ENCODE data around the gene GUCY2F. TPM values are rescaled to one million over a fixed set of nuclear protein-coding genes. Genes with fewer than 3 reads are reported as not detected.

GUCY2F gene
- total and polyA plus RNA-seq, 2 donors (not counting 3 experiments of a cell fraction or from before 2014, with no cell fraction given): 0.01 TPM; not detected in 1

GRCh38 chrX:109352066-109352588 lies 129.8 kb downstream of the GUCY2F start:
- no peak overlapping the region for H3K27ac ChIP-seq (ENCODE audit: insufficient read depth, low read depth, low read length)
- H3K79me2 ChIP-seq (ENCODE audit: control insufficient read depth, insufficient read depth, low read length): no peaks in the 10 kb centered on the region
- H3K9me1 ChIP-seq (replicated peaks; ENCODE audit: control insufficient read depth, extremely low read depth, insufficient read depth, low read length): no peaks in the 10 kb centered on the region
- BruUV-seq (replicated peaks): no TSS peak
- no peak for DNase-seq (ENCODE audit: low read depth, low spot score)
- H3K4me1 ChIP-seq (ENCODE audit: control insufficient read depth, extremely low read depth, insufficient read depth, low read length): peaks cover 10% of the 10 kb centered on the region
- no peak overlapping the region for H3K4me2 ChIP-seq (ENCODE audit: insufficient read depth, low read length)
- H2AFZ ChIP-seq (ENCODE audit: low read depth, low read length): no peak overlapping the region
- no peak for FAIRE-seq
- dilution Hi-C loops (cut with MboI; ENCODE audit: extremely low pct_ligation_motif_present, low sequenced_read_pairs): no loop called here
- no peaks in the 10 kb centered on the region for H3K9me3 ChIP-seq (replicated peaks; ENCODE audit: control insufficient read depth, insufficient read depth, low read length)
- H3K27me3 ChIP-seq (ENCODE audit: control insufficient read depth in 2 of 2, insufficient read depth in 2 of 2, low read length in 2 of 2): peaks cover 0 to 5% of the 10 kb centered on the region in 2 experiments
- intact Hi-C loops (cut with micrococcal nuclease): no loop called here
- H3K4me3 ChIP-seq (replicated peaks in 1 of 3; ENCODE audit: insufficient read depth in 1 of 3, low read depth in 1 of 3, low read length in 3 of 3): no peak overlapping the region
- CTCF ChIA-PET: no interaction called here
- H3K9ac ChIP-seq (replicated peaks; ENCODE audit: extremely low read depth, insufficient read depth, low read length): no peak overlapping the region
- no peaks in the 10 kb centered on the region for H4K20me1 ChIP-seq (replicated peaks; ENCODE audit: control insufficient read depth, extremely low read depth, insufficient read depth, low read length)
- TF ChIP-seq POLR2A (IDR thresholded peaks at IDR 0.05; ENCODE audit: low read depth, low read length) (no peak), FOS (IDR thresholded peaks at IDR 0.05; ENCODE audit: borderline replicate concordance, insufficient read depth, low read length) (no peak), JUN (IDR thresholded peaks at IDR 0.05; ENCODE audit: borderline replicate concordance, insufficient read depth, insufficient read length, low read depth) (no peak), CTCF (IDR thresholded peaks at IDR 0.05; ENCODE audit: extremely low read depth in 1 of 2, insufficient read depth in 1 of 2, low read depth in 1 of 2, low read length in 2 of 2) (no peak), EZH2 (IDR thresholded peaks at IDR 0.05; ENCODE audit: borderline replicate concordance, low read depth, low read length, severe bottlenecking) (no peak), POLR2AphosphoS5 (IDR thresholded peaks at IDR 0.05; ENCODE audit: insufficient read depth, low read depth, low read length) (no peak), GATA2 (IDR thresholded peaks at IDR 0.05; ENCODE audit: insufficient read depth, insufficient read length, low read depth, low read length) (no peak), MYC (IDR thresholded peaks at IDR 0.05; ENCODE audit: low read depth, low read length) (no peak)
- TF ChIP-seq, protein P1, sequence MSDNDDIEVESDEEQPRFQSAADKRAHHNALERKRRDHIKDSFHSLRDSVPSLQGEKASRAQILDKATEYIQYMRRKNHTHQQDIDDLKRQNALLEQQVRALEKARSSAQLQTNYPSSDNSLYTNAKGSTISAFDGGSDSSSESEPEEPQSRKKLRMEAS (IDR thresholded peaks at IDR 0.05; ENCODE audit: insufficient read depth, insufficient read length): no peak
- no peaks in the 10 kb centered on the region for H3K36me3 ChIP-seq (ENCODE audit: control insufficient read depth in 2 of 2, extremely low read depth in 1 of 2, insufficient read depth in 2 of 2, low read length in 2 of 2)
- POLR2A ChIA-PET: no interaction called here

Data from endothelial cell of umbilical vein (primary cell).